OCI-LY3 (cell line): Measurements from ENCODE around the gene CALY.
A peak's percentile ranks its signal among the peaks of the same experiment; 100 is the strongest.

Experiments used
- H2AFZ ChIP-seq: fragments of 200-600, 300-600 bp; shearing (Covaris generic); 2 replicates; pipeline ENCODE4 v1.6.0; 2014; ENCODE audit warnings: antibody characterized with exemption, low read depth, low read length
- H3K27ac ChIP-seq: fragments of 200-600, 300-600 bp; sonication (generic); 2 replicates; pipeline ENCODE4 v1.5.1; 2014; ENCODE audit warnings: mild to moderate bottlenecking, low read length, moderate library complexity, mixed read lengths
- H3K27me3 ChIP-seq: fragments of 200-600, 300-600 bp; sonication (generic); 2 replicates; pipeline ENCODE4 v1.6.1; 2014; ENCODE audit warnings: low read depth, low read length, mixed read lengths
- H3K36me3 ChIP-seq: fragments of 200-600, 300-600 bp; sonication (generic); replicated peaks from 2 replicates; pipeline ENCODE3; 2014; ENCODE audit warnings: low read depth, low read length, mixed read lengths
- H3K4me1 ChIP-seq: fragments of 300-600, 200-600 bp; sonication (generic); 2 replicates; pipeline ENCODE4 v1.6.1; 2014; ENCODE audit warnings: low read length, mixed read lengths
- H3K4me2 ChIP-seq: fragments of 200-600, 300-600 bp; sonication (generic); 2 replicates; pipeline ENCODE4 v1.6.1; 2014; ENCODE audit warnings: low read length, mixed read lengths
- H3K4me3 ChIP-seq: fragments of 300-600, 200-600 bp; sonication (generic); 2 replicates; pipeline ENCODE4 v1.5.1; 2014; ENCODE audit warnings: antibody characterized with exemption, mild to moderate bottlenecking, low read length, moderate library complexity
- H3K79me2 ChIP-seq: fragments of 300-600, 200-600 bp; shearing (Covaris generic); 2 replicates; pipeline ENCODE4 v1.6.1; 2014; ENCODE audit warnings: mild to moderate bottlenecking, low read length, mixed read lengths
- H3K9ac ChIP-seq: fragments of 300-600, 200-600 bp; shearing (Covaris generic); 2 replicates; pipeline ENCODE4 v1.6.0; 2014; ENCODE audit warnings: mild to moderate bottlenecking, low read length, moderate library complexity
- H3K9me3 ChIP-seq: fragments of 200-600, 300-600 bp; shearing (Covaris generic); 2 replicates; pipeline ENCODE4 v1.6.1; 2014; ENCODE audit warnings: low read length, mixed read lengths; ENCODE audit not compliant: insufficient read depth
- H4K20me1 ChIP-seq: fragments of 200-600, 300-600 bp; sonication (generic); 2 replicates; pipeline ENCODE4 v1.6.1; 2016; ENCODE audit warnings: low read length, mixed read lengths; ENCODE audit not compliant: insufficient read depth
- EZH2phosphoT487 ChIP-seq: fragments of 200-600 bp; shearing (Covaris generic); IDR thresholded peaks from 2 replicates; pipeline ENCODE4 v1.6.1; 2018; ENCODE audit warnings: antibody characterized with exemption, mixed run types, low read depth
- TF ChIP-seq, protein P1 (sequence below): fragments of 200-600, 300-600 bp; sonication (generic); IDR thresholded peaks from 2 replicates; pipeline ENCODE4 v1.5.1; 2014; ENCODE audit warnings: antibody characterized with exemption, low read length, low read depth

CALY gene

DNA sequence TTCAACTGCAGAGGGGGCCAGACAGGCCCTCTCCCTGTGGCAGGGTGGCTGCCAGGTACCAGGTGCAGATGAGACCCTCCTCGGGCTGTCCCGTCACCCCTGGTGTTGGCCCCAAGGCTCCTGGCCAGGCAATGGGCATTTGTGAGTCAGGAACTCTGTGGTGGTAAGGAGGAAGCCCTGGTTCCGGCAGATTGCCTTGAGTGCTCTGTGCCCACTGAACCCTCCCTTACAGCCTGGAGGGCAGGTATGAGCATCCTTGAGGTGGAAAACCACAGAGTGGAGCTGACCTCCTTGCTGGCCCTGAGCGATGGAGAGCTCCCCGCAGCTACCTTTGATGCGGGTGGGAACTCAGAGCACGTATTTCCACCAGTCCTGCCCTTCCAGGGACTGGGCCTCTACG lies 44.3 kb upstream of the CALY start:
- Histone ChIP-seq H3K4me2 (no peak overlapping the region), H3K4me1 (peaks cover 11% of the 10 kb centered on the region), H2AFZ (no peak overlapping the region), H3K36me3 (no peaks in the 10 kb centered on the region), H3K27ac (no peak overlapping the region), H3K4me3 (no peak overlapping the region), H3K9me3 (no peaks in the 10 kb centered on the region), H3K27me3 (no peaks in the 10 kb centered on the region), H3K79me2 (no peaks in the 10 kb centered on the region), H3K9ac (no peak overlapping the region), H4K20me1 (no peaks in the 10 kb centered on the region)
- TF ChIP-seq, protein P1, sequence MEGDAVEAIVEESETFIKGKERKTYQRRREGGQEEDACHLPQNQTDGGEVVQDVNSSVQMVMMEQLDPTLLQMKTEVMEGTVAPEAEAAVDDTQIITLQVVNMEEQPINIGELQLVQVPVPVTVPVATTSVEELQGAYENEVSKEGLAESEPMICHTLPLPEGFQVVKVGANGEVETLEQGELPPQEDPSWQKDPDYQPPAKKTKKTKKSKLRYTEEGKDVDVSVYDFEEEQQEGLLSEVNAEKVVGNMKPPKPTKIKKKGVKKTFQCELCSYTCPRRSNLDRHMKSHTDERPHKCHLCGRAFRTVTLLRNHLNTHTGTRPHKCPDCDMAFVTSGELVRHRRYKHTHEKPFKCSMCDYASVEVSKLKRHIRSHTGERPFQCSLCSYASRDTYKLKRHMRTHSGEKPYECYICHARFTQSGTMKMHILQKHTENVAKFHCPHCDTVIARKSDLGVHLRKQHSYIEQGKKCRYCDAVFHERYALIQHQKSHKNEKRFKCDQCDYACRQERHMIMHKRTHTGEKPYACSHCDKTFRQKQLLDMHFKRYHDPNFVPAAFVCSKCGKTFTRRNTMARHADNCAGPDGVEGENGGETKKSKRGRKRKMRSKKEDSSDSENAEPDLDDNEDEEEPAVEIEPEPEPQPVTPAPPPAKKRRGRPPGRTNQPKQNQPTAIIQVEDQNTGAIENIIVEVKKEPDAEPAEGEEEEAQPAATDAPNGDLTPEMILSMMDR: no peak
- no peak for TF ChIP-seq EZH2phosphoT487

DNA sequence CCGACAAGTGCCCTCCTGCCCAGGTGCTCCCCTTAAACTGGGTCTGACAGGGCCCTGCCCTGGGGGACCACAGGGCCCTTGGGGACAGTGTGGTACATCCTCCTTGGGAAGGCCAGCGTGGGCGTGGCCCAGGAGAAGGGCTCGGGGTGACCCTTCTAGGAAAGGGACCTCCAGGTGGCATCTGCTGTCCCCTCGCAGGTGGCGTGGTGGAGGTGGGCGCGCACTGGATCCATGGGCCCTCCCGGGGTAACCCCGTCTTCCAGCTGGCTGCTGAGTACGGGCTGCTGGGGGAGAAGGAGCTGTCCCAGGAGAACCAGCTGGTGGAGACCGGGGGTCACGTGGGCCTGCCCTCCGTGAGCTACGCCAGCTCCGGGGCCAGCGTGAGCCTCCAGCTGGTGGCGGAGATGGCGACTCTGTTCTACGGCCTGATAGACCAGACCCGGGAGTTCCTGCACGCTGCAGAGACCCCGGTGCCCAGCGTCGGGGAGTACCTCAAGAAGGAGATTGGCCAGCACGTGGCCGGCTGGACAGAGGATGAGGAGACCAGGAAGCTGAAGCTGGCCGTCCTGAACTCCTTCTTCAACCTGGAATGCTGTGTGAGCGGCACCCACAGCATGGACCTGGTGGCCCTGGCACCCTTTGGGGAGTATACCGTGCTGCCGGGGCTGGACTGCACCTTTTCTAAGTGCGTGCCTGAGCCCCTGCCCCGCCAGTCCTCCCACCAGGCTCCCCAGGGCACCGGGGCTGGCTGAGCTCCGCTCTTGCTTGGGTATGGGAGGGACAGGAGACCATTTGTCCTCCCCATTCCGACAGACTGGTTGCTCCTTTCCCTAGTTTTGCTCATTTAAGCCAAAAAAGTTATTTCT lies 43.3 kb upstream of the CALY start:
- peak overlapping the region; percentile 72 for H3K9ac ChIP-seq
- H2AFZ ChIP-seq: no peak overlapping the region
- H3K4me3 ChIP-seq: peak overlapping the region; percentile 91
- no peaks in the 10 kb centered on the region for H3K27me3 ChIP-seq
- peak overlapping the region; percentile 28; the same call in 1 of the 2 replicates for H3K27ac ChIP-seq
- no peaks in the 10 kb centered on the region for H4K20me1 ChIP-seq
- H3K36me3 ChIP-seq: no peaks in the 10 kb centered on the region
- H3K4me1 ChIP-seq: peaks cover 20% of the 10 kb centered on the region
- no peak for TF ChIP-seq EZH2phosphoT487
- TF ChIP-seq, protein P1: no peak
- no peaks in the 10 kb centered on the region for H3K9me3 ChIP-seq
- peak overlapping the region; percentile 88 for H3K4me2 ChIP-seq
- H3K79me2 ChIP-seq: no peaks in the 10 kb centered on the region

DNA sequence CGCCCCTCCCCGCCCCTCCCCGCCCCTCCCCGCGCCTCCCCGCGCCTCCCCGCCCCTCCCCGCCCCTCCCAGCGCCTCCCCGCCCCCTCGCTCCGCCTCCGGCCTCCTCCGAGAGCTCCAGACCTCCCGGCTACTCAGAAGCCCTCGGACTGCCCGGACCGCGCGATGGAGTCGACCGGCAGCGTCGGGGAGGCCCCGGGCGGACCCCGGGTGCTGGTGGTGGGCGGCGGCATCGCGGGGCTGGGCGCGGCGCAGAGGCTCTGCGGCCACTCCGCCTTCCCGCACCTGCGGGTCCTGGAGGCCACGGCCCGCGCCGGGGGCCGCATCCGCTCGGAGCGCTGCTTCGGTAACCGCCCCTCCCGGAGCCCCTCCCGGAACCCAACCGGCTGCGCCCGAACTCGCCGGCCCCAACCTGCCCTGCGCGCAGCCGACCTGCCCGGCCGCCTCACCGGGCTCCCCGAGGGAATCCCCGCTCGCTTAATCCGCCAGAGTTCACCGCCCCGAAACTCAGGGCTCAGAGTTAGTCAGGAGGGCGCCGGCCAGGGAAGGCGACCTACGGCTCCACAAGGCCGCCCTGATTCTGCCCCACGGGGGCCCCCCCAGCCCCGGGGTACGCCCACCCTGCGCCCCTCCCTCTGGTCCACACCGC lies 42.6 kb upstream of the CALY start, which contains the start of gene PAOX:
PAOX (plus strand) TSS at position 111 of the 649 bp plus-strand sequence; CDS start at position 166, 55 bp downstream.
- Histone ChIP-seq H3K27ac (peak within 1 kb of the TSS; percentile 28), H3K36me3 (no peaks in the 10 kb centered on the region), H3K4me2 (peak within 1 kb of the TSS; percentile 88), H3K27me3 (no peaks in the 10 kb centered on the region), H3K4me3 (peak within 1 kb of the TSS; percentile 91), H3K9ac (peak within 1 kb of the TSS; percentile 72), H4K20me1 (no peaks in the 10 kb centered on the region), H3K79me2 (no peaks in the 10 kb centered on the region), H2AFZ (peak within 1 kb of the TSS; percentile 46; the same call in 1 of the 2 replicates), H3K4me1 (peaks cover 20% of the 10 kb centered on the region), H3K9me3 (no peaks in the 10 kb centered on the region)
- TF ChIP-seq, protein P1: no peak
